Forelimb muscle (tissue), 1 donor: Measurements from ENCODE around the gene OLFM4. TPM values are rescaled to one million over a fixed set of nuclear protein-coding genes. Genes with fewer than 3 reads are reported as not detected.

Experiments used
- DNase-seq: peaks from one replicate; pipeline ENCODE4 v3.0.0-alpha.2; 2013; ENCODE audit warnings: low read depth
- polyA plus RNA-seq: library from polyadenylated mRNA; unstranded; fragments of 120-200 nt; gene quantifications from one replicate; pipeline ENCODE4 v1.2.1, GENCODE V29; 2013; ENCODE audit not compliant: insufficient read length

OLFM4 gene
- polyA plus RNA-seq, 1 donor, result 0.85 TPM

GRCh38 chr13:53066411-53066810 lies 37.8 kb downstream of the OLFM4 start:
- DNase-seq, result no peak

- DNase-seq, result peak; percentile 56
Observed at GRCh38 chr13:53068585-53069520, 40.2 kb downstream of the OLFM4 start.

- DNase-seq, result no peak
Observed at GRCh38 chr13:53069800-53070199, 41.2 kb downstream of the OLFM4 start.

GRCh38 chr13:53073711-53074110 lies 45.1 kb downstream of the OLFM4 start:
- DNase-seq, result no peak

GRCh38 chr13:53074114-53074513 lies 45.5 kb downstream of the OLFM4 start:
- DNase-seq, result no peak

GRCh38 chr13:53075356-53076041 lies 46.9 kb downstream of the OLFM4 start:
- no peak for DNase-seq

GRCh38 chr13:53079691-53080090 lies 51.1 kb downstream of the OLFM4 start:
- DNase-seq, result no peak

- no peak for DNase-seq
Observed at GRCh38 chr13:53088871-53089270, 60.3 kb downstream of the OLFM4 start.

- DNase-seq, result no peak
Observed at GRCh38 chr13:53089951-53090350, 61.3 kb downstream of the OLFM4 start.

GRCh38 chr13:53090461-53090860 lies 61.8 kb downstream of the OLFM4 start:
- no peak for DNase-seq

GRCh38 chr13:53092931-53093330 lies 64.3 kb downstream of the OLFM4 start:
- DNase-seq, result no peak

- no peak for DNase-seq
Observed at GRCh38 chr13:53098455-53098854, 69.8 kb downstream of the OLFM4 start.

- DNase-seq, result no peak
Observed at GRCh38 chr13:53100394-53101063, 71.9 kb downstream of the OLFM4 start.

Other genes with a start within 250 kb of the OLFM4 start
- gene PCDH8, start 180.2 kb upstream of the OLFM4 start, polyA plus RNA-seq, result 0.56 TPM